GM21390 (cell line): ENCODE data around the gene NLGN4X.

Experiments used
- ATAC-seq: cut with Tn5 transposase; IDR thresholded peaks from one replicate; pipeline ENCODE4 v1.9.1; 2021; ENCODE audit not compliant: unreplicated experiment

Gene NLGN4X

DNA sequence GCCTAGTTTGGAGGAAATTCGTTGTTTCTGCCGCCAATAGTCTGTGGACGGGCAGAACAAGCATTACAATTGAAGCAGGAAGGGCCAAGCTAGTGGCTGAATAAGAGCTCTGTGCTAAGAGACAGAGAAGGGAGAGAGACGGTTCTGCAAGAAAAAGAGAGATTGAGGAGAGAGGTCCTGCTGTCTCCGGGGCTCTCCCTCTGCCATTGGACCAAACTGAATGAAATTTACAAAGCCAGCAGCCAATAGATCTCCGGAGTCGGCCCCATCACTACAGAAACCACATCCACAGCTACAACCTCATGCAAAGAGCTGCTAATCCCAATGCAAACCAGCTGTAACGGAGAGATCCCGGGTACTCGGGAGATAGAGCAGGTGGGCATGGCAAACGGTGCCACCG lies at the start of gene NLGN4X:
Gene NLGN4X (minus strand): TSS at position 148 of the 400 bp plus-strand sequence. CDS start 77,401 bp downstream, outside the sequence.
- ATAC-seq = no peak

DNA sequence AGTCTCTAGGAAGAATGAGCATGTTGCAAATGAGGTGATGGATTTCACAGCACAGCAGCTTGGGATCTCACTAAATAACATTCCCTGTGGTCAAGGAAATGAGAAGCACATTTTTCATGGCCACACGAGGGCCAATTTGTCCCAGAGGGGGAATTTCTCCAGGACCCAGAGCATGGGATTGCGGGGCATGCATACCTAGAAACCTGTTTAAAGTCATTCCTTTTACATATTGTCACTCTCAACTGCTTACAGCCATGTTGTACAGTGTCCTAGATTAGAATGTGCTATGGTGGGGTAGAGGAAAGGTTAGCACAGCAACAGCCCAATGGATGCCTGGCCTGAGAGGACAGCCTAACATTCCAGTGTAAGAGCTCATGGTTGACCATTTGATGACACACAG lies 37.4 kb upstream of the NLGN4X start:
- ATAC-seq = no peak

DNA sequence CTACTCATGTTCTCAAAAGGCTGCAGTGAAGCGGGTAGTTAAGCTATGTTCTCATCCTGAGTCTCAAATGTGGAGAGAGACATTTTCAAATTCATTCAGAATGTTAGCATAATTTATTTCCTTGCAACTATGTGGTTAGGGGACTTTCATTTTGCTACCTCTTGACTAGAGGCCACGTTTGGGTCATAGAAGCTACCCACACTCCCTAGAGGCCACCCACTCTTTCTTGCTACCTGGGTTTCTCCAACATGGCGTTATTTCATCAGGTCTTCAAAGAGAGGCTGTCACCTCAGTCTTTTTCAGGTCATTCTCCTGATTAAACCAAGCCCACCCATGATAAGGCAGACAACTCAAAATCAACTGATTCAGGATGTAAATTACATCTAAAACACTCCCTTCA lies 34.3 kb upstream of the NLGN4X start:
- ATAC-seq = no peak

DNA sequence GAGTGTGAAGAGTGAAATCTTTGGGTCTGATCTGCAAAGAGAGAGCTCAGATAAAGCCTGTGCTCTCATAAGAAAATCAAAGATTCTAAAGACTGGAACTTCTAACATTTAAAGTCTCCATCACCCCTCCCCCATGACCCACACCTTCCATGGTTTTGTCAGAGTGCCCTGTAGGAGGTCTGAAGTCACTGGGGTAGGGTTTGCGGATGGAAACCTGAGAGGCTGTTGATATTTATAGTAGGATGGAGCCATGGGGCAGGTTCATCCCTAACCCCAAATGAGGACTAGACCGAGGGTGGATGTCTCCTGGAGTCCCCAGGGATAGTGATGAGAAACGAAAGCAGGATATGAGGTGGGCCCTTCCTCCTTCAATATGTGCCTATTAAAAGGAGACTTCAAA lies 28.4 kb upstream of the NLGN4X start:
- ATAC-seq = no peak

DNA sequence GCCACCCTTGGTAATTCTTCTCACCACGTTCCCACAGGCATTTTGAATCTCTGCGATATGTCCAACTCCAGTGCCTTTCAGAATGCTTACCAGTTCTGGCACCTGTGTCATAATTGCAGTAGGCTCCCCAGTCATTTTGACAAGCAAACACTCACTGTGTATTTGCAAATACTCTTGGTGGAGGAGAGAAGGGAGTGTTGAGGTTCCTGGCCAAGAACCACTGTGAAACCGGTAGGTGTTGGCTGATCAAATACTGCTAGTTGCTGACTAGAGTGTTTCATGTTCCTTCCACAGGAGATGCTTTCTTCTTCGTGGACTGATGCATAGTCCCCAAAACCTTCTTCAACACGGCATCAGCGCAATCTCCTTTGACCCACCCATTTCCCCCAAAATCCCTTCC lies 16.0 kb upstream of the NLGN4X start:
- no peak for ATAC-seq

DNA sequence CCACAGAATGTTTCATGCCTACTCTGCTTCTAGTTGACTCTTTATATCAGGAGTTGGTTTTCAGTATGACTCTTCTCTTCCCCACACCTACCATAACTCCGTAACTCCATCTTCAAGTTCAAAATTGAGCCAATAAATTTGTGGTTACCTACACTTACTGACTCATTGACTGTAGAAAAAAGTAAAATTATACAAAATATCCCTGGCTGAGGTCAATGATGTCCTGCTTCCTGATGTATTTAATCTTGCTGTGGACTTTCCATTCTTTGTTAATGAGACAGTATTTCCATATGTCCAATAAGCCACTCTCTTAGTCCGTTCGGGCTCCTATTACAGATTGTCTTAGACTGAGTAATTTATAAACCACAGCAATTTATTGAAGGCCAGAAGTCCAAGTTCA lies 9.9 kb upstream of the NLGN4X start:
- no peak for ATAC-seq

DNA sequence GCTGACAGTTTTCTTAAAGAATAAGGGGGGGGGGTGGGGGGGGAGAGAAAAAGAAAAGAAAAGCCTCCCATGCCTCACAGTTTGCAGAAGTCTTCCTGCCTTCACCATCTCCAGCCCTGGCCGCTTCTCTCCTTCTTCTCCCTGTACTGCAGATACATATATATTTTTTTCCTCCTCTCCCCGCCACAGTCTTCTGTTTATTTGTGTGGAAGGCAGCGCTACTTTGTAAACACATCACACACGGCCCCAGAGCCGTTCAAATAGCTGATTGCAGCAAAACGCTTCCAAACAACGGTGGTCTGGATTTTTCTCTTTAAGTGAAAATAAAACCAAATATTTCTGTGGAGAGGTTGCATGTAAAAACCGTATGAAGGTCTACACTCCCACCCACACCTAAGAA lies 732 bp downstream of the NLGN4X start:
- ATAC-seq = no peak

DNA sequence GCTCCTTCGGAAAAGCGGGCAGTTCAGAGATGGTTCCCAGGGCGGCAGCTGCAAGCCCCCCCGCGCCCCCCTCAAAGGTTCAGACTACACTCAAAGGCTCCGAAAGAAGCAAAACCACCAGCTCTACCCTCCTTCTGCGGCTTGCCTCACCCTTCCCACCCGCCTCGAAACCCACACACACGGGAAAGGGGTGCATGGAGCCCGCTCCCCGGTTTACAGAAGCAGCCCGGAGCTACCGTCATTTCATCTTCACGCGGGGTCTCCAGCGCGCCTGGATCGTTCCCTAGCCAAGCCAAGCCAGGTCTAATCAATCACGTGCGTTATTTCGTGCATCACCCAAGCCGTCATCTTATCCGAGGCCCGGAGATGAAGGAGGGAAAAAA lies 1.2 kb downstream of the NLGN4X start:
- ATAC-seq = no peak

DNA sequence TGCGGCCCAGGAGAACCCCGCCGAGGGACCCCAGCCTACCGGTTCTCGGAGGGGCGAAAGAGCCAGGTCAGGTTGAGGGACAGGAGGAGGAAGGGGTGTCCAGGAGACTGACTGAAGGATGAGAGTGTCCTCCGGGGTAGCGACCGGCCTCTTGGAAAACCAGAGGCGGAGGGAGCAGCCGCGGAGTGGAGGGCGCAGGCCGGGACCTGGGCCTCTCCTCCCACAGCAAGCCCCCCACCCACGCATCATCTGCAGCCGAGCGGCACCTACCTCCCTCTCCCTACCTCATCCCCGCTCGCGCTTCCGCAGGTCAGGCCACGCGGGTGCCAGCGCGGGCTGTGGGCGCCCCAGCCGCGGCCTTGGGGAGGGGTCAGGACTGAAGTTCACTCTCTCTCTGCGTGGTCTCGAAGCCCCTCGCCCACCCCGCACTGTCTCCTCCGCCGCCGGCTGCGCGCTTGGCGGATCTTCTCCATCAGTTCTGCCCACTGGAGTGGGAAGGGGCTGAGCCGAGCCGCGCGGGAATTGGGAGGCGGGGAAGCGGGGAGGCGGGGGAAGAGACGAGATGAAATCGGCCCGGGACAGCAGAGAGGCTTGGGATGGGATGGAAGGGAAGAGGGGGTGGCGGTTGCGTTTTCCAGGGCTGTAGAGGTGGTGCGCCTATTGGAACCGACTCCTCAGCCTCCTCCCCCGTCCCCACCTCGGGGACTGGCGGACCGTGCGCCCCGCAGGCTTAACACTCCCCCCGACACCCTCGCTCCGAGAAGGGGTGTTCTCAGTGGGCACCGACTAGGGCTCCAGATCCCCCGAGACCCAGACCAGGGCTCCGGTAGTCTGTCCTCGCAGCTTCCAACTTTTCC lies 1.8 kb downstream of the NLGN4X start:
- no peak for ATAC-seq

DNA sequence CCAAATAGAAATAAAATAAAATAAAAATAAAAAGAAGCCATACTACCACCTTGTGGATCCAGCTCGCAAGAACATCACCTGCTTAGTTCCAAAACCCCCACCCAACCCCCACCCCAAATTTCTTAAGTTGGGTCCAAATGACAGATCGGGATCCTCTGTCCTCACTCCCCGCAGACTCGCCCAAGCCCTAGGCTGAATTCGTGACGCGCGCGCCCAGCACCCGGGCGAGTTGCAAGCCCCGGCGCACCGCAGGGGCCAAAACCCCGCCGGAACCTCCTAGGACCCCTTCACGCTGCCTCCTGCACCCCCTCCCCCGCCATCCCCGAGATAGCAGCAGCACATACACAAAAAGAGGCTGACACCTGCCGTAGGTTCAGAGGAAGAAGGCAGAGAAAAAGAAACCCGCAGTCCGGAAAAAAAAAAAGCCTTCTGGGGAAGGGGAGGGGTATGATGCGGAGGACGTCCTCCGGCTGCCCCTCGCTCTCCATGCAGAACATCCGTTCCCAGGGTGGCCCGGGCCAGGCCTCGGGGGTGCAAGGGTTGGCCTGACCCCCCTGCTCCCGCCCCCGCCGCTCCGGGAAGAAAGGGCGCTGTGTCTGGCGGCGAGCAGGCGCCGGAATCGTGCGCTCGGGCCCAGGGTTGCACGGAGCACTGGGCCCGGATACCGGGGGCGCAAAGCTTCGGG lies 2.6 kb downstream of the NLGN4X start:
- no peak for ATAC-seq

DNA sequence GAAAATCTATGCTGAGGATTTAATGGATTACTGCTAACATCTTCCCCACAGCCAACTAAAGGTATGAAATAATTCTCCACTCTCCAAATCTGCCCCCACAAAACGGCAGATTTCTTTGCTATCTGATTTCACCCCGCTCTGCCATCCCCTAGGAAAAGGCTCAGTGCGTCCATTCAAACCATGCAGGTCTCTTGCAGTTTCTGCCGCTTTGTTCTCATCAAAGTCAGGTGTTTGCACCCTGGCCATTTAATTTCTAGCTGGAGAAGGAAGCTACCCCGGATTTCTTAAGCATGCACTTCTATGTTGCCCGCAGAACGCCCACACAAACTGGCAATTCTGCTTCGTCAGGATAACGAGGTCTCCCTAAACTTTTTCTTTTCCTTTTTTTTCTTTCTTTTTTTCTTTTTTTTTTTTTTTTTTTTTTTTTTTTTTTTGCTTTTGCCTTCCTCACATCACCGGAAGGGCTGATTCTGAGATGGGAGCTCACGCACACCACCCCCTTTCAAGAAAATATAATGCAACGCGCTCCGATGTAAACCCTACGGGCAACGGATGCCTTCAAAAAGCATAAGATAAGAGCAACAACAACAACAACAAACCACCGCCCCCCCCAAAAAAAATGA lies 3.3 kb downstream of the NLGN4X start:
- ATAC-seq = no peak

DNA sequence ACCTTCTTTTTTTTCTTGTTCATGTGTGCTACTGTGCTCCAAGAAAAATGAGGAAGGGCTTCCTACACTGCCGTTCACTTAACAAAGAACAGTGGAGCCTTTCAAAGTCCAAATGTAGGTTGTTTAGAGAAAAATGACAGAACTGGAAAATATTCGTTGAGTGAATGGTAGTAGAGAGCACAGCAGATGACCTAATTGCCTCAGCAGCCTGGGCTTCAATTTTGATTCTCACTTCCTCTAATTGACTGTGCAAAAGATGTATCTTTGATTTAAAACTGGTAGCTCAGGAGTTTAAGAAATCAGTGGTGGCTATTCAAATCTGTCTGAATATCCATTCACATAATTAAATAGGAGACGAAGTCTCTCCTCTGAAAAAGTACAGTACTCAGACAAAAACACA lies 5.2 kb downstream of the NLGN4X start:
- ATAC-seq = no peak

DNA sequence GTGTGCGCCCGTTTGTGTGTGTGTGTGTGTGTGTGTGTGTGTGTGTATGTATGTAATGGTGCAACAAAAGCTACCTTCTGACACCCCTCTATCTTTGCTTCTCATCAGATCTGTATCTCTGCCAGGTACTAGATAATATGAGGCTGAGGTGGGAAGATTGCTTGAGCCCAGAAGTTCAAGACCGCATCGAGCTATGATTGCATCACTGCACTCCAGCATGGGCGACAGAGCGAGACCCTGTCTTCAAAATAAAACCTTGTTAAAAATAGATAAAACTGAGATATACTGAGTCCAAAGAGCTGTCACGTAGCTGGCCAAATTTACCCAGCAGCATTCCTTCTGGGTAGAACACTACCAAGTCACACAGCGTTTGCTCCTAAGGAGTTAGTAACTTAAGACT lies 18.4 kb downstream of the NLGN4X start:
- ATAC-seq = no peak

DNA sequence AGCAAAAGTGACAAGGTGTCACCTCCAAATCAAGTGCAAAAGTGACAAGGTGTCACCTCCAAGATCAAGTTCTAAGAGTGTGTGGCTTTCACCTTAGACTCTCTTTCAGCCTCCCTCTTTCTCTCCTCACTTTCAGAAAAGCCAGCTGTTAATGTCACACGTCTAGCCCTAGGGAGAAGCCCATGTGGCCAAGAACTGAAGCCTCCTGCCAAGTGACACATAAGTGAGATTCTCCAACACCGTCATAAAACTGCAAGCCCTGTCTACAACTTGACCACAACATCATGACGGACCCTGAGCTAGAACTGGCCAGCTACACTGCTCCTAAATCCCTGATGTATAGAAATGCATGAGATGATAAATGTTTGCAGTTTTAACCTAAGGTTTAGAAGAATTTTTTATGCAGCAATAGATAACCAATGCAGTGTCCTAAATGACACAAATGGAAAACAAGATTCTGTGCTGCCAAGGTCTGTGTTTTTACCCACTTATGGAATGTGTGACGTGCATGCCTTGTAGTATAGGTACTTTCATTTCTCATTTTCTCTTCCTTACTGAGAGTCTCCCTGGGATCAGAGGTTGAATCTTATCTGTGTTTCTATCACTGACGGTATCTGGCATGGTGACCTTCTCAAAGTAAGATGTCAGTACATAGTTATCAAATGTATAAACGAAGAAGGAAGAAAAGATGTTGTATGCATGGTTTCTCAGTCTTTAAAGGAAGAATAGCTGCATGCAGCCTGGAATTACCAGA lies 25.0 kb downstream of the NLGN4X start:
- no peak for ATAC-seq

DNA sequence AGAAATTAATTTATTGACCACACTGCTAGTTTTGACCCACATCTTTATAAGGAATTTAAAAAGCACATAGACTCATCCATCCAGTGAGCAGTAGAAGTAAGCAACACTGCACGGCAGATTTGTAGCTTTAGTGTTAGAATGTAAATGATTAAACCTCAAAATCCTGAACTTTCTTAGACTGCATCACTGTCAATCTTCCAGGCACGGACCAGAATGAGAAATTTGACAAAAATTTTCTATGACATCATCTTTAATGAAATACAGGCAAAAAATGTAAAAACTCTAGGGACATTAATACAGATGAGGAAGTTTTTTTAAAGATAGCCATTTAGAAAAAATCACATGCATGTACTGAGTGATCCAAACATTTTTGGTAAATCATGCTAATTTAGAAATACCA lies 29.2 kb downstream of the NLGN4X start:
- ATAC-seq = no peak

DNA sequence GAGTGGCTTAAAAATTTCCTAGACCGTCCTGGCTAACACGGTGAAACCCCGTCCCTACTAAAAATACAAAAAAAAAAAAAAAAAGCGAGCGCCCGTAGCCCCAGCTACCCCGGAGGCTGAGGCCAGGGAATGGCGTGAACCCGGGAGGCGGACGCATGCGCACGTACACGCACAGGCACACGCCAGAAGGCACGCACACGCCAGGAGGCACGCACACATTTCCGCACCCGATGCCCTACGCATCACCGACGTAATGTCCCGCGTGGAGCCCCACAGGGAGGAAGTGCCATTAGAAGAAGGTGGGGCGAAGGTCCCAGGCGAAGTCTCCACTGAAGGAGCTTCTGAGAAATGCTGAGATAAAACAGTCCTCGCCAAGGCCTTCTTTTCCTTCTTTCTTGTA lies 41.4 kb downstream of the NLGN4X start:
- no peak for ATAC-seq

DNA sequence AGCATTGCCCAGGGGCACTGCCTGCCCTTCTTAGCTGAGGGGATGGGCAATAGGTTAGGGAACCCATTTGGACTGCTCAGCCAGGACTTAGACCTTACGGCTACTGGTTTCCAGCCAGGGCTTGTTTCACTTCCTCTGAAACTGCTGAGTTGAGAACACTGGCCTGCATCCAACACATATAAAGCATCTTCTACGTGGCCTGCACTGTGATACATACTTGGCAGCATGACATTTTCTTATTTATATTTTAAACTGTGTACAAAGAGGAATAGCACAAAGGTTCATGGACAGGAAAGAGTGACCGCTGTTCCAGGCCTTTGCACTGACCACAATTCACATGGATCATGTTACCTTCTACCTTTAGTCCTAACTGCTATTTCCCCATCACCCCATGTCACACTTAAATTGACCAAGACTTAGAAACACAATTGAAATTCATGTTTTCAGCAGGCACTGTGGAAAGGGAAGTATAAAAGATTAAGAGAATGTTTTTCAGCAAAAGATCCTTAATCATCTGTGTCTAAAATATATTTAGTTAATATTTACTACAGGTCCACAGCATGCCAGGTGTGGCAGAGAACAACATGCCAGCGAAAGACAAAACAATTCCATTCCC lies 43.7 kb downstream of the NLGN4X start:
- ATAC-seq = peak; percentile 71

DNA sequence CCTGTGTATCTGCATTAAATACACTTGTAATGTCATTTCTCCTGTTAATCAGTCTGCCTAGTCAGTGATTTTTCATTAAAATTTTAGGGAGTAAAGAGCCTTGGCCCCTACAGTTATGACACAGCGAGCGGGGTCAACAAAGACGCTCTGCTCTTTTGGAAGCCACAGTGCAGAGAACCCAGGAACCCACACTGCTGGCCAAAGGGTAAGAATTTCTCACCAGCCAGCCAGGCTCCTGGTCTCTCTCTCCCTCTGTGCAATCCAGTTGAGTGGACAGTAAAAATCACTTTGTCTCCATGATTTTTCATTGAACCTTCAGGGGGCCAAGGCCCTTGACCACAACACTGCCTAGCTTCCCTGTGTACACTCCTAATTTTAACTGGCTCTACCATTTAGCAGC lies 52.8 kb downstream of the NLGN4X start:
- no peak for ATAC-seq

DNA sequence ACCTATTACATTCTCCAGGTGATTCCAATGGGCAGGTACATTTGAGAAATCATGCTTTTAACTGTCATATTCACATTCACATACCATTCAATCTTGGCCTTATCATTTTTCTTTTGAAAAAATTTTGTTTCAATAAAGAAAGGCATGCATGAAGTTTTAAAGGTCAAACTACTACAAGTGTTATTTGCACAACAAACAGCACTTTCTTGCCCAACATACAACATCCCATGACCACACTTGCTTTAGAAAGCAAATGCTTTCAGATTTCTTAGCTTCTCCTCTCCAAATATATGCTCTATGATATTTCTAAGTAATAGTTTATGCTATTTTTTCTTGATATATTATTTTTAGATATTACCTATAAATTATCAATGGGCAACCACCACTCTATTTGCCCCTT lies 58.2 kb downstream of the NLGN4X start:
- ATAC-seq = no peak

DNA sequence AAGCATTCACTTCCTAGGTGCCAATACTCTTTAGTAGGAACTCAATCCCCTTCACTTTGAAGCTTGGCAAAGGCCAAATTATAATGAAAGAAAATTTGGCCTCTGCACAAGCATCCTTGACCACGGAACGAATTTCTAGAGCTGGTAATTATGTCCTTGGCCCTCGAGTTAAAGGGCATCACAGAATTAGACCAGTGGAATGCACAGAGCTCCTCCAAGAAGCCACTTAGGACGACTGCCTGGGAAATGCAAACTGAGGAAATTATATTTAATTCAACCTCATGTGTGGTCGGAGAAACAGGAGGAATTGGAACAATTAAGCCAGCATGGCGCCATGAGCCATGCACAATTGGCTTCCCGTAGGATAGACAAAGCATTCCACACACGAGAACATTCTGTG lies 59.3 kb downstream of the NLGN4X start:
- no peak for ATAC-seq

DNA sequence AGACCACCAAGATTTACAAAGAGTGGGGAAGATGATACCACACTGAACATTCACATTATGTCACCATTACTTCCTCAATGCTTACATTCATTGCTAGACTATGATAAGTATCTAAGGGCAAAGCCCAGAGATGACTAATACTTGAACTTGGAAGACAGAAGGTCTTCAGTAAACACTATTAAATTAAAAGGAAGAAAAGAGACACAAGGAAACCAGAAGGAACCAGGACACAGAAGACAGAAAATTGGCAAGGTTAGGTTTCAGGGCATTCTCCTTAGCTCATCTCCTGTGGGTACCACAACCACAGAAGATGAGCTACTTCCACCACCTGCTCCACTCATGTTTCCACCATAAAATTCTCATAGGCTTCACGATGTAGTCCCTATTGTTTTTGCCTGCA lies 64.9 kb downstream of the NLGN4X start:
- no peak for ATAC-seq
